Gastrocnemius medialis (tissue), 4 donors: ENCODE measurements around the gene PYROXD2. TPM values are rescaled to one million over a fixed set of nuclear protein-coding genes. Genes with fewer than 3 reads are reported as not detected.

Source experiments
- ATAC-seq, 2 donors: fragments of 150-250 bp; one replicate each; pipeline ENCODE4 v1.9.1; 2016
- DNase-seq, 2 donors: peaks; one replicate each; pipeline ENCODE4 v3.0.0-alpha.2; 2019
- H3K27ac ChIP-seq, 4 donors: fragments of 200-600 bp; sonication (generic); 1 replicate in 1 of 4; 2 replicates in 3 of 4; pipeline ENCODE4 v1.5.1; 2016 to 2018; ENCODE audit warnings: mild to moderate bottlenecking in 2 of 4, moderate library complexity in 1 of 4
- H3K27me3 ChIP-seq, 3 donors: fragments of 200-600 bp; sonication (generic) in 2 of 3; 1 replicate in 1 of 3; 2 replicates in 2 of 3; pipeline versions ENCODE4 v1.5.1 to v1.6.0; 2016 to 2019; ENCODE audit warnings: mild to moderate bottlenecking in 1 of 3, moderate library complexity in 1 of 3
- H3K36me3 ChIP-seq, 2 donors: fragments of 200-600 bp; sonication (generic) in 1 of 2; one replicate each; pipeline ENCODE4 v1.5.1; 2017 to 2018
- H3K4me1 ChIP-seq, 2 donors: fragments of 200-600 bp; sonication (generic) in 1 of 2; one replicate each; pipeline ENCODE4 v1.5.1; 2016 to 2017; ENCODE audit warnings: mild to moderate bottlenecking in 2 of 2
- H3K4me3 ChIP-seq, 4 donors: fragments of 200-600 bp; sonication (generic) in 3 of 4; 1 replicate in 1 of 4; 2 replicates in 3 of 4; pipeline ENCODE4 v1.5.1; 2016 to 2019; ENCODE audit warnings: mild to moderate bottlenecking in 2 of 4
- H3K9me3 ChIP-seq, 3 donors: fragments of 200-600 bp; sonication (generic) in 2 of 3; 1 replicate in 1 of 3; 2 replicates in 2 of 3; pipeline ENCODE4 v1.5.1; 2016 to 2019
- CTCF ChIP-seq, 5 experiments: fragments of 450-650 bp in 3 of 5; fragments of 200-600 bp in 2 of 5; sonication (generic) in 2 of 5; IDR thresholded peaks in 4 of 5; conservative IDR thresholded peaks in 1 of 5; 1 replicate in 4 of 5; 2 replicates in 1 of 5; pipeline ENCODE4 v1.5.1; 2016 to 2019; ENCODE audit warnings: antibody characterized with exemption in 5 of 5, mild to moderate bottlenecking in 3 of 5, moderate library complexity in 3 of 5
- POLR2A ChIP-seq, 2 donors: fragments of 450-650 bp; IDR thresholded peaks; one replicate each; pipeline ENCODE4 v1.6.1; 2017; ENCODE audit warnings: antibody characterized with exemption in 2 of 2, mild to moderate bottlenecking in 2 of 2, moderate library complexity in 2 of 2
- in situ Hi-C, 4 donors: fragments of 200-750 bp; cut with MboI; loops; one replicate each; pipeline versions ENCODE4 v1.15.0 to v1.8.0; 2017; ENCODE audit warnings: low sequenced_read_pairs in 4 of 4
- intact Hi-C: fragments of 100-400 bp; cut with DNase I; formaldehyde crosslinking; loops from one replicate; pipeline ENCODE4 v1.15.1; 2023; ENCODE audit warnings: low total_unique reads
- total RNA-seq, 4 donors: library from RNA; depleted of rRNA; stranded (reverse); fragments of >200 nt; gene quantifications; one replicate each; pipeline versions ENCODE4 v1.1.0 to v1.2.3, GENCODE V29; 2016

Gene PYROXD2
- total RNA-seq, 4 donors from 2014 or later = 0.22 to 7.8 (median 1.3) TPM

- Histone ChIP-seq H3K27ac (no peak overlapping the region), H3K4me3 (no peak overlapping the region), H3K36me3 (peaks cover 0 to 31% of the 10 kb centered on the region in 2 donors), H3K27me3 (no peaks in the 10 kb centered on the region), H3K9me3 (no peaks in the 10 kb centered on the region), H3K4me1 (no peaks in the 10 kb centered on the region)
- in situ Hi-C loops = loop anchor here in 1 of 4 donors (25.0 kb wide), 1 partner anchor 165 kb away; the partner anchor contains the start of gene LOXL4
- ATAC-seq = no peak
- peak in 1 of 2 donors; percentile 8 for DNase-seq
- intact Hi-C loops = no loop called here
- no peak for TF ChIP-seq CTCF (IDR thresholded peaks at IDR 0.05 in 4 of 5, conservative IDR thresholded peaks at IDR 0.05 in 1 of 5)
Observed at GRCh38 chr10:98427011-98427515, 12.1 kb upstream of the PYROXD2 start.

DNA sequence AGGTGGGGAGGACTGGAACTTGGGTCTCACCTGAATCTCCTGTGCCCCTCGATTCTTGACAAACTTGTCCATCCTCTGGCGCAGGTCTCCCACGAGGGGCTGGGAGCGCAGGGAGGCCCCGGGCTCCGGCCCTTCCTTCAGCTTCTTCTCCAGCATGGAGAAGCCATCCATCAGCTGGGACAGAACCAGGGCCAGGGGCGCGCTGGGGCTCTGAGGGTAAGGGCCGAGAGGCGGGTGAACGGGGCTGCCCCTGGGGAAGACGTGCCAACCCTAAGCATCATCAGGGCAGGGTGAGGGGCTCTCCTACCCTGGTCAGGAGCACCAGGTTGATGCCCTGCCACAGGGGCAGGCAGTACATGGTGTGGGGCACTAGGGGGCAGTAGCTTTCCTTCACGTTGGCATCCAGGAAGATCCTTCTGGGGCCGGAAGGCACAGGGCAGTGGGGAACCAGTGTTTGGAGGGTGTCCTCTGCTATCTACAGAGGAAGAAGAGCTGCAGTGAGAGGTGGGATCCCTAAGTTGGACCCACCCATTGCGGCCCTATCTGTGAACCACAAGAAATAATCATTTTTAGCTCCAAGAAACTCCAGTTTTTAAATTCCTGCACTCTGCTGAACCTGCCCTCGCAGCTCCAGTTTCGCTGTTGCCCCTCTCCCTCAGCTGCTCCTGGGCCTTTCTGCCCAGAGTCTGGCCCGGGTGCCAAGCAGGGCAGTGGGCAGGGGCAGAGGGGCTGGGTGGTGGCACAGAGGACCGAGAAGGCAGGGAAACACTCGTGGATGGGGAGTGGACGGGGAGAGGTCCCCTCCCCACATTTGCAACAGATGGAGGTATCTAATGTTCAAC lies 10.8 kb upstream of the PYROXD2 start:
- TF ChIP-seq CTCF (IDR thresholded peaks at IDR 0.05 in 4 of 5, conservative IDR thresholded peaks at IDR 0.05 in 1 of 5) = peak in 4 of 5 experiments; percentile 20 to 70 (median 45)
- no peak for TF ChIP-seq POLR2A (IDR thresholded peaks at IDR 0.05)
- Histone ChIP-seq H3K4me1 (no peaks in the 10 kb centered on the region), H3K4me3 (no peak overlapping the region), H3K9me3 (no peaks in the 10 kb centered on the region), H3K27me3 (no peaks in the 10 kb centered on the region), H3K36me3 (peaks cover 0 to 23% of the 10 kb centered on the region in 2 donors), H3K27ac (no peak overlapping the region)
- intact Hi-C loops = no loop called here
- DNase-seq (peak in 1 of 2 donors; percentile 19), ATAC-seq (no peak)
- in situ Hi-C loops = loop anchor here in 1 of 4 donors (25.0 kb wide), 1 partner anchor 163 kb away; the partner anchor contains the start of gene LOXL4

GRCh38 chr10:98424295-98425254 lies 9.6 kb upstream of the PYROXD2 start:
- TF ChIP-seq CTCF (IDR thresholded peaks at IDR 0.05 in 4 of 5, conservative IDR thresholded peaks at IDR 0.05 in 1 of 5) = no peak
- TF ChIP-seq POLR2A (IDR thresholded peaks at IDR 0.05) = no peak
- in situ Hi-C loops (loop anchor here in 1 of 4 donors (25.0 kb wide), 1 partner anchor 162 kb away; the partner anchor contains the start of gene LOXL4), intact Hi-C loops (no loop called here)
- H3K27ac ChIP-seq = no peak overlapping the region
- no peaks in the 10 kb centered on the region for H3K4me1 ChIP-seq
- H3K36me3 ChIP-seq = peaks cover 0 to 29% of the 10 kb centered on the region in 2 donors
- no peak for ATAC-seq
- no peaks in the 10 kb centered on the region for H3K9me3 ChIP-seq
- no peak overlapping the region for H3K4me3 ChIP-seq
- H3K27me3 ChIP-seq = no peaks in the 10 kb centered on the region
- peak in 1 of 2 donors; percentile 9 for DNase-seq

- no peaks in the 10 kb centered on the region for H3K9me3 ChIP-seq
- H3K27me3 ChIP-seq = no peaks in the 10 kb centered on the region
- TF ChIP-seq POLR2A (IDR thresholded peaks at IDR 0.05) = no peak
- no peak for TF ChIP-seq CTCF (IDR thresholded peaks at IDR 0.05 in 4 of 5, conservative IDR thresholded peaks at IDR 0.05 in 1 of 5)
- in situ Hi-C loops (no loop called here), intact Hi-C loops (no loop called here)
- H3K36me3 ChIP-seq = peaks cover 0 to 28% of the 10 kb centered on the region in 2 donors
- H3K4me3 ChIP-seq = no peak overlapping the region
- ATAC-seq = no peak
- DNase-seq = no peak
- no peak overlapping the region for H3K27ac ChIP-seq
- H3K4me1 ChIP-seq = no peaks in the 10 kb centered on the region
Observed at GRCh38 chr10:98423691-98424120, 8.7 kb upstream of the PYROXD2 start.
